ENCODE data around the gene WNT9B.

Gene WNT9B

DNA sequence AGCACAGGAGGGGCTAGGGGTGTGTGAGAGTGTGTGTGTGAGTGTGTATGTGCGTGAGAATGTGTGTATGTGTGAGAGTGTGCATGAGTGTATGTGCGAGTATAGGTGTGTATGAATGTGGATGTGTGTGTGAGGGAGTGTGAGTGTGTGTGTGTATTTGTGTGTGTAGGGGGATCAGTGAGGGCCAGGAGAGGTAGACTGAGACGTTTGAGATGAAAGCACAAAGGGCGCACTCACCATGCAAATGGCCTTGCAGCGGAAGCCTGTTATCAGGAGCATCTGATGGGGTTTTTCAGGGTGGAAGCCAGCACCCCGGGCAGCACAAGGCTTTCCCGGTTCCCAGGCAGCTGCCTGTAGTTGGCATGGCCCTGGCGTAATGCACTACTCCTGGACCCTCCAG is 14.9 kb downstream of the WNT9B start:
- TF ChIP-seq, protein P1, sequence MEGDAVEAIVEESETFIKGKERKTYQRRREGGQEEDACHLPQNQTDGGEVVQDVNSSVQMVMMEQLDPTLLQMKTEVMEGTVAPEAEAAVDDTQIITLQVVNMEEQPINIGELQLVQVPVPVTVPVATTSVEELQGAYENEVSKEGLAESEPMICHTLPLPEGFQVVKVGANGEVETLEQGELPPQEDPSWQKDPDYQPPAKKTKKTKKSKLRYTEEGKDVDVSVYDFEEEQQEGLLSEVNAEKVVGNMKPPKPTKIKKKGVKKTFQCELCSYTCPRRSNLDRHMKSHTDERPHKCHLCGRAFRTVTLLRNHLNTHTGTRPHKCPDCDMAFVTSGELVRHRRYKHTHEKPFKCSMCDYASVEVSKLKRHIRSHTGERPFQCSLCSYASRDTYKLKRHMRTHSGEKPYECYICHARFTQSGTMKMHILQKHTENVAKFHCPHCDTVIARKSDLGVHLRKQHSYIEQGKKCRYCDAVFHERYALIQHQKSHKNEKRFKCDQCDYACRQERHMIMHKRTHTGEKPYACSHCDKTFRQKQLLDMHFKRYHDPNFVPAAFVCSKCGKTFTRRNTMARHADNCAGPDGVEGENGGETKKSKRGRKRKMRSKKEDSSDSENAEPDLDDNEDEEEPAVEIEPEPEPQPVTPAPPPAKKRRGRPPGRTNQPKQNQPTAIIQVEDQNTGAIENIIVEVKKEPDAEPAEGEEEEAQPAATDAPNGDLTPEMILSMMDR (IDR thresholded peaks at IDR 0.05; ENCODE audit: insufficient read depth, low read length, missing control alignments), result no peak
- POLR2A ChIA-PET, result no interaction called here
- CTCF ChIA-PET, result interaction anchor here (0.8 to 1.8 kb wide), 2 partner anchors 12 to 77 kb away, joined by 3 to 4 read pairs; no protein-coding TSS in a partner anchor
- H3K4me3 ChIP-seq (ENCODE audit: low read depth, low read length), result no peak overlapping the region
- DNase-seq (ENCODE audit: low read depth, low spot score), result no peak

DNA sequence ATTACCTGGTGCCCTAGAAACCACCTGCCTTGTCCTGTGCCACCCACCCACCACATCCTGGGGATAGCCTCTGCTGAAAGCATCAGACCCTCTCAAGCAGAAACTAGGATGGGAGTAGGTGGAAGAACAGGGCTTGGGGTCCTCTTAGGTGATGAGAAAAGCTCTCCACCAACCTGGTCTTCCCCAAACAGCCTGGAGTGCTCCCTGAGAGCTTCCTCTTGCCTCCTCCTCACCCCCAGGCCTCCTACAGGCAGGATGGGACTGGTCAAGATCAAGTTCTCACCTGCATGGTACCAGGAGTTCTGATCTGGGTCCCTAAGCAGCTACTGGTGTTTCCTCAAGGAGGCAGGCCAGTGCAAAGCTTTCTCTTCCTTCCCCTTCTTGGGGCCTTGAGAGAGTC is 15.4 kb downstream of the WNT9B start:
- TF ChIP-seq, protein P1 (IDR thresholded peaks at IDR 0.05; ENCODE audit: insufficient read depth, low read length, missing control alignments), result no peak
- DNase-seq (ENCODE audit: low read depth, low spot score), result no peak
- CTCF ChIA-PET, result interaction anchor here (0.8 to 1.8 kb wide), 2 partner anchors 12 to 76 kb away, joined by 3 to 4 read pairs; no protein-coding TSS in a partner anchor
- H3K4me3 ChIP-seq (ENCODE audit: low read depth, low read length), result no peak overlapping the region
- POLR2A ChIA-PET, result no interaction called here

DNA sequence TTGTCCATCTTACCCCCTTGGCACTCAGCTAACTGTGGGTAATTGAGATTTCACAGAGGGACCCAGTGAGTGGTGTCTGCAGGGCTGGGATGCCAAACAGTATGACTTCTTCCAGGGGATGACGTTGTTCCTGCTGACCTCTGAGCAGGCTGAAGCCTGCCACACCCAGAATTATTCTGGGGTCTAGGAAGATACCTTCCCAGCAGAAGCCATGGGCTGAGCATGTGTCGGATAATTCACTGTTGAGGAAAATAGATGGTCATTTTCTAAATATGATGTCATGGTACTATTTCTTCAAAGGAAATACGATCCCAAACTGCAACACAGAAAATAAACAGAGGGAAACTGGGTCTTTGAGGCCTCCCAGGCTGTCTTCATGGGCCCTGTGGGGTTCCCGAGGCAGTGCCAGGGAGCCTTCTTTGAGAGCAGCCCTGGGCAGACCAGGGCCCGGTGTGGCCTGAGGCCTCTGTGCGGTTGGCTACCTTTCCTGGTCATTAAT is 17.4 kb downstream of the WNT9B start:
- TF ChIP-seq, protein P1 (IDR thresholded peaks at IDR 0.05; ENCODE audit: insufficient read depth, low read length, missing control alignments), result no peak
- no peak overlapping the region for H3K4me3 ChIP-seq (ENCODE audit: low read depth, low read length)
- CTCF ChIA-PET, result interaction anchor here (1.0 kb wide), 1 partner anchor 20 kb away, joined by 3 read pairs; no protein-coding TSS in a partner anchor
- DNase-seq (ENCODE audit: low read depth, low spot score), result no peak
- POLR2A ChIA-PET, result no interaction called here

DNA sequence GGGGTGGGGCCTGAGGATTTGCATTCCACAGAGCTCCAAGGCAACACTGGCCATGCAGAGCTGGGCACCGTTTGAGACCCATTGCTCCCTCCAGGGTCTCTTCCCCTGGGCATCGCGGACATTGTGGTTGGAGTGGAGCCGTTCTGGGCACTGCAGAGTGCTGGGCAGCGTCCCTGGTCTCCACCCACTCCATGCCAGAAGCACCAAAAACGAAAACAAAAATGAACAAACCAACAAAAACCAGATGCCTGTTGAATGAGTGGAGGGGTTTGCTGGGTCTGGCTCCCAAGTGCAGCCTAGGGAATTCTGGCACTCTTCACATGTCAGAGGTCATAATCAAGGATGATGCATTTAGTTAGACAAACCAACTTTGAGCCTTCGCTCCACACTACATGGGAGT is 17.9 kb downstream of the WNT9B start:
- TF ChIP-seq, protein P1 (IDR thresholded peaks at IDR 0.05; ENCODE audit: insufficient read depth, low read length, missing control alignments), result no peak
- no peak for DNase-seq (ENCODE audit: low read depth, low spot score)
- ChIA-PET POLR2A (no interaction called here), CTCF (interaction anchor here (0.8 kb wide), 1 partner anchor 72 kb away, joined by 5 read pairs; no protein-coding TSS in a partner anchor)
- H3K4me3 ChIP-seq (ENCODE audit: low read depth, low read length), result no peak overlapping the region

DNA sequence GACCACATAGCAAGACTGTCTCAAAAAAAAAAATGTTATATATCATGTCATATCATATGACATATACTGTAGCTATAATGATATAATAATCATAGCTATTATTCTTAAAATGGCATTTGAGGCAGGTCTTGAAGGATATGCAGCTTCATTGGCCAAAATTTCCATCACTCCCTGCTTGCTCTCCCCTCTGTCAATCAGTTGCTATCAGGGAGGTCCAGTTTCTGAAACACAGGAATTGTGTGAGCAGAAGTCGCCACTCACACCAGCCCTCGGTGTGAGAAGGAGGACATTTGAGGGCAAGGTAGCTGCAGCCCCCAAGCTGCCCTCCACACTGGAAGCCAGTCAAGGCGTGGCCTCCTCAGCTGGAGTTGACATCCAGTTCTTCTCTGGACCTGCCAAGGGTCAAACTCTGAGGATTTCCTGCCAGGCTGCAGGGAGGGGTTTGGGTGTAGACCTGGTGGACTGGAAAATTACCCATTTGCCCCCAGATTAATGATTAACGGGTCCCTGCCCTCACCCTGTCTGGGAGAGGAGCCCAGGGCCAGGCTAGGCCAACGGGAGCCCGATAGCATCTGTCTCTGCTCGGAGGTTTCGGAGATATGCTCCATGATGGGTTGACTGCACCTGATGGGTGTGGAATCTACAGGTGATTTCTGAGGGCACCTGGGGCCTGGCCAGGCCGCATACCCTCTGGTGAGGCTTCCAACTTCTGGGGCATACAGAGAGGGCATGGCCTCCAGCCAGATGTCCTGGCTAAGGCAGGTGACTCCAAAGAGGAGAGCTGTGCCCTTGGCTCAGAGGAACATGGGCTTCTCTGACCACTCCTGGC is 18.8 kb downstream of the WNT9B start:
- CTCF ChIA-PET, result interaction anchor here (0.8 to 1.0 kb wide), 2 partner anchors 8 to 71 kb away, joined by 4 to 5 read pairs; no protein-coding TSS in a partner anchor
- no peak overlapping the region for H3K4me3 ChIP-seq (ENCODE audit: low read depth, low read length)
- POLR2A ChIA-PET, result no interaction called here
- DNase-seq (ENCODE audit: low read depth, low spot score), result no peak
- TF ChIP-seq, protein P1 (IDR thresholded peaks at IDR 0.05; ENCODE audit: insufficient read depth, low read length, missing control alignments), result no peak

DNA sequence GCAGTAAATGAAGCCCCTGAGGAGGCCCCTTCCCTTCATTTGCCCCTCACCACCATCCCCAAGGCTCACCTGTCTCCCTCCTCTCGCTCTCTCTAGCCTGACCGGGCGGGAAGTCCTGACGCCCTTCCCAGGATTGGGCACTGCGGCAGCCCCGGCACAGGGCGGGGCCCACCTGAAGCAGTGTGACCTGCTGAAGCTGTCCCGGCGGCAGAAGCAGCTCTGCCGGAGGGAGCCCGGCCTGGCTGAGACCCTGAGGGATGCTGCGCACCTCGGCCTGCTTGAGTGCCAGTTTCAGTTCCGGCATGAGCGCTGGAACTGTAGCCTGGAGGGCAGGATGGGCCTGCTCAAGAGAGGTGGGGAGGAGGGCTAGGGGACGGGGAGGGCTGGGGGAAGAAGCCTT is 21.0 kb downstream of the WNT9B start:
- ChIA-PET POLR2A (no interaction called here), CTCF (interaction anchor here (1.9 kb wide), 1 partner anchor 13 kb away, joined by 5 read pairs; no protein-coding TSS in a partner anchor)
- TF ChIP-seq, protein P1 (IDR thresholded peaks at IDR 0.05; ENCODE audit: insufficient read depth, low read length, missing control alignments), result no peak
- no peak for DNase-seq (ENCODE audit: low read depth, low spot score)
- H3K4me3 ChIP-seq (ENCODE audit: low read depth, low read length), result no peak overlapping the region

All from AG04449 (cell line).